ENCODE data around the gene LFNG.

LFNG gene

DNA sequence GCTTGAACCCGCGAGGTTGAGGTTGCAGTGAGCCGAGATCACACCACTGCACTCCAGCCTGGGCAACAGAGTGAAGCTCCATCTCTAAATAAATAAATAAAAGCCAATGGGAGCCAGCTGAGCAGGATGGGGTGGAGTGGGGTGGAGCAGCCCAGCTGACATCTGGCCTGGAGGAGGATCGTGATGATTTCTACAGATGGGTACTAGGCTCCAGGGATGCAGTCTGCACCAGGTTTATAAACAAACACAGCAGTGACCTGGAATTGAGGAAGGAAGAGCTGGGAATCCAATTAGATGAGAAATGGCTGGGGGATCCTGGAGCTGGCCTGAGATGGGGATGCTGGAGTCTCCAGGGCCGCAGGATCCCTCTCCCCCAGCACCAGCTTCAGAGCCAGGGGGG lies 36.1 kb upstream of the LFNG start:
- no peak for DNase-seq (ENCODE audit: low spot score)

DNA sequence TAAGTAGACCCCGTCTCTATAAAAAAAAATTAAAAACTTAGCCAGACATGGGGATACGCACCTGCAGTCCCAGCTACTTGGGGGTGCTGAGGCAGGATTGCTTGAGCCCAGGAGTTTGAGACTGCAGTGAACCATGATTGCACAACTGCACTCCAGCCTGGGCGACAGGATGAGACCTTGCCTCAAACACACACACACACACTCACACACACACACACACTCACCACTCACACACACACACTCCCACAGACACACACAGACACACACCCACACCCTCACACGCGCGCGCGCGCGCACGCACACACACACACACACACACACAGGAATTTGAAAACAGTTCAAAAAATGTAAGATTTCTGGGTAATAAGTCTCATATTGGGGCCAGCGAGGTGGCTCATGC lies 34.7 kb upstream of the LFNG start:
- no peak for DNase-seq (ENCODE audit: low spot score)

DNA sequence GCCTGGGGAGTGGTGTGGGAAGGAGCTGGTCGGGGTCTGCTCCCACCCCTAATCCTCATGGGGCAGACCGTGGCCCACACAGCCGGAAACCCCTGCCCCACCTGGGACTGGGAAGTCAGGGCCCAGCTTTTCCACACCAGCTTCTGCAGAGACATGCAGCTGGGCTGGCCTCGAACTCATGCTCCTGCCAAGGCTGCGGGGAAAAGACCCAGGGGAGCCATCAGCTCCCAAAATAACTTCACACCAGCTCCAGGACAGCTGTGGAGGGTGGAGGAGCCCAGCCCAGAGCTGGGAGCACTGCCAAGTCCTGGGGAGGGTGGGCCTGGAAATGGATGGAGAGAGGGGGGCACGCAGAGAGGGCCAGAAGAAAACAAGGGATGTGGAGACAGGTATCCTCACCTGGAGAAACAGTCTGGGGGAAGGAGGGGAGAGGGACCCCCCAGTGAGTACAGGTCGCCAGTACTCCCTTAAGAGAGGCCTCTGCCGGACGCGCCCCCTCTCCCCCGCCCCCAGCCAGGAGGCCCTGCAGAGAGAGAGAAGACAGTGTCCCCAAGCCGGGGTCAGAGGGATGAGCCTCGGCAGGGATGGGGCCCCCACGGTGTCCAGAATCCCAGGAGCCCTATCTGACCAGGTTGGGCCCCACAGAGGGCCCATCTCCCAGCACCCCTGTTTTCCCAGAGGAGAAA lies 31.8 kb upstream of the LFNG start:
- no peak for DNase-seq (ENCODE audit: low spot score)

DNA sequence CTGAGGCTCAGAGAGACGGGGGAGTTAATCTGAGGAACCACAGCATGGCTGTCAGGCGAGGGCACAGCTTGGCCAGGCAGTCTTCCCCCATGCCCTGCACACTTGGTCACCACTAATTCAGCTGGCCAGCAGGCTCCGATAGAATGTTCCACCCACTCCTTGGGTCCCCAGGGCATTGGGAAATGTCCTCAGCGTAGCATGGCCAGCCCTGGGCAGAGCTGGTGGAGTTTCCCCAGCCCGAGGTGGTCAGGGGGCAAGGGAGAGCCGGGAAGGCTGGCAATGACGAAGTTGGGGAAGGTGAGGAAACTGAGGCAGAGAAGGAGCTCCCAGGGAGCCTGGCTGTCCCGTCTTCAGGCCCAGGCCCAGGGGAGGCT lies 31.3 kb upstream of the LFNG start:
- no peak for DNase-seq (ENCODE audit: low spot score)

DNA sequence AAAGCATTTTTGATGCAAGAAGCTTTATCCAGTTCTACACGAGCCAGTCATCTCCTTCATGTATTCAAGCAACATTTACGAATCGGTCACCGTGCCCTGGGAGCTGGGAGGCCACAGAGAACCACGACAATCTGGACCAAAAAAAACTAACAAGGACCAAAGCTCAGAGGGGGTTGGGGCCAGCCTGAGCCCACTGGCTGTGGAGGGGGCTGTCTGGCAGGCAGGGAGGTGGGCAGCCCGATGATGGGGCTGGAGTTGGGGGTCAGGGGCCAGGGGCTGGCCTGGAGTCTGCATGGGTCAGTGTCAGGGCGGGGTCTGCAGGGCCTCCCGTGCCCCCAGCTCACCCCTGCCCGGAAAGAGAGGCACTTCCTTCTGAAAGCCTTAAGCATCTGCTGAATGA lies 30.9 kb upstream of the LFNG start:
- no peak for DNase-seq (ENCODE audit: low spot score)

DNA sequence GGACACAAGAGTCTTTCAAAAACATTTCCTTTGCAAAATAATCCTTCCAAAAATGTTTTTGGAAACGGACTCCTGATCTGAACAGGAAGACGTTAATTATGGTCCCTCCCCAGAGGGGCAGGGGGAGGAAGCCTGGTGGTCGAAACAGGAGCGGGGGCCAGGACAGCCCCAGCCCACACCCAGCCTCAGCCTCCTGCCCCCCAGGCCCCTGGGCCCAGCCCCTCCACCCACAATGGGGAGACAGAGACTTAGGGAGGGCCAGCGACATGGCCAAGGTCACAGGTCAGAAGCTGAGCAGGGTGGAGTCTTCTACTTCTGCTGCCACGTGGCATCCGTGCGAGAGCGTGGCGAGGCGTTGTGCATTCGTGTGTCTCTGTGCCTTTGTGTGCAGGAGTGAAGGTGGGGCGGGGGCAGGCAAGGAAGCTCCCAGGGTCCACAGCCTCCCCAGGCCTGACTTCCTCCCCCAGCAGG lies 29.4 kb upstream of the LFNG start:
- no peak for DNase-seq (ENCODE audit: low spot score)

DNA sequence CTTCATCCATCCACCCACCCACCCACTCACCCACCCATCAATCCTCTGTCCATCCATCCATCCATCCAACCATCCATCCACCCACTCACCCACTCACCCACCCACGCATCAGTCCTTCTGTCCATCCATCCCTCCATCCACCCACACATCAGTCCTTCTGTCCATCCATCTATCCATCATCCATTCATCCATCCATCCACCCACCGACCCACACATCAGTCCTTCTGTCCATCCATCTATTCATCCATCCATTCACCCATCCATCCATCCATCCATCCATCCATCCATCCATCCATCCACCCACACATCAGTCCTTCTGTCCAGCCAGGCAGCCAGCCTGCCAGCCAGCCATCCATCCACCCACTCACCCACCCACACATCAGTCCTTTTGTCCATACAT lies 27.5 kb upstream of the LFNG start:
- no peak for DNase-seq (ENCODE audit: low spot score)

DNA sequence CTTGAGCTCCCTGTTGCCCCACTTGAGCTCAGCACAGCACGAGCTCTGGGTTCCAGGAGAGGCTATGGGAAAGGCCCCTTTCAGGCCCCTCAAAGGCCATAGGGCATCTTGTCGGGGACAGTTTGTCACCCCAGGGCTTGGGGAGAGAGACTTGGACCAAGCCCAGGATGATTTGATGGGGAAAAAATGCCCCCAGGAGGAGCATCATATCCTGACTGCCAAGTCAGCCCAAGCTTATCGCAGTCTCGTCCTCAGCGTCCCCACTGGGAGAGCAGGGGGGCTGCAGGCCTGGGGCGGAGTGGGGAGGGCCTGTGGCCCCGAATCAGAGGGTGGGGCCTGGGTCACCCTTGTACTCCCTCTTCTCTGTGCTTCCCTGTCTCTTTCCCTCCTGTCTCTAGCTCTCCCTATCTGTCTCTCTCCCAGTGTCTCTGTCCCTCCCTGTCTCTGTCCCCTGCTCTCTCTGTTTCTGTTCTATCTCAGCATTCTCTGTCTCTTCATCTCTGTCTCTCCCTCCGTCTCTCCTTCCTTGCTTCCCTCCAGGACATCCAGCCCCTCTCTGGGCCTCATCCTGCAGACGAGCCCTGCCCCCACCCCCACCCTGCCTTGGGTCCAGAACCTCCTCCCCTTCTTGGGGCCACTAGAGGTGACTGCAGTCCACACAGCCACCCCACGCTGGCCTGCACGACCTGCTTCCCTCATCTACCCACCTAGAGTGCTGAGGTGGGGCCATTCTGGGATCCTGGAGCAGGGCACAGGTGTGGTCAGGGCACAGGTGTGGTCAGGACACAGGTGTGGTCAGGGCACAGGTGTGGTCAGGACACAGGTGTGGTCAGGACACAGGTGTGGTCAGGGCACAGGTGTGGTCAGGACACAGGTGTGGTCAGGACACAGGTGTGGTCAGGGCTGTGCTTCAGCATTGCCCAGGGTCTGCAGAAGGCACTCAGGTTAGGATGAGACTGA lies 26.1 kb upstream of the LFNG start:
- no peak for DNase-seq (ENCODE audit: low spot score)

DNA sequence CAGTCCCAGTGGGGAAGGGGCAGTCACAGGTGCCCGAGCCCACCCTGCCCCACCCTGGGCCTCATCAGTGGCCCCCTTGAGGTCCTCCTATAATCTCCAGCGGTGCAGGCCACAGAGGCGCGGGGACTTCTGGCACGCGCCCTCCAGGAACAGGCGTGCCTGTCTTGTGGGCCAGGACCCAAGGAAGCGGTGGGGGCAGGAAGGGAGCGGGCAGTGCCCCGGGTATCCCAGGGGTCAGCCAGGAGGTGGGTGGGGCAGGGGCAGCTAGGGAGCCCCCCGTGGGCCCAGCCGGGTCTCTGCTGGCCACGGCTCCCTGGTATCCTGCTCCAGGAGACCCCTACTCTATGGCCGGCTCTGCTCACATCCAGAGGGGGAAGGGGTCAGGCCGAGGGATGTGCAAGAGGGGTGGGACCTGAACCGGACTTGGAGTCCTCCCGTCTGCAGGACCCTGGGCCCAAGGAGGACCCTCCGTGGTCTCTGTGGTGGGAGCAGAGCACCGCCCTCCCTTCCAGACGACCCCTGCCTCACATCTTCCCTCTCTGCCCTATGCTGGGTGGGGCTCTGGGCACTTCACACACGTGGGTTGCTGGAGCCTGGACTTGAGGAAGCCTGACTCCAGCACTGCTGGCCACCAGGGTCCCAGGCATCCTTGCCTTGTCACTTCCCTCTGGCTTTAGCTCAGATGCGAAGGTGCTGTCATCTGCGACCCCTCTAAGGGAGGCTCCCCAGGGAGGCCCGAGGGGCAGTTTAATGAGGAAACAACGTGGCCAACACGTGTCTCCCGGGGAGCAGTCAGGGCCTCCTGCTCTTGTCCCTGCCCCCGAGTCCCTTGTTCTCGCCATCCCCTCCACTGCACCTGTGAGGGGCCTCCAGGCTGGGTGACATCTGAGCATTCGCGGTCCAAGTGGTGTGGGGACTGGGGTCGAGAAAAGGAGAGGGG lies 25.1 kb upstream of the LFNG start:
- DNase-seq (ENCODE audit: low spot score): no peak

DNA sequence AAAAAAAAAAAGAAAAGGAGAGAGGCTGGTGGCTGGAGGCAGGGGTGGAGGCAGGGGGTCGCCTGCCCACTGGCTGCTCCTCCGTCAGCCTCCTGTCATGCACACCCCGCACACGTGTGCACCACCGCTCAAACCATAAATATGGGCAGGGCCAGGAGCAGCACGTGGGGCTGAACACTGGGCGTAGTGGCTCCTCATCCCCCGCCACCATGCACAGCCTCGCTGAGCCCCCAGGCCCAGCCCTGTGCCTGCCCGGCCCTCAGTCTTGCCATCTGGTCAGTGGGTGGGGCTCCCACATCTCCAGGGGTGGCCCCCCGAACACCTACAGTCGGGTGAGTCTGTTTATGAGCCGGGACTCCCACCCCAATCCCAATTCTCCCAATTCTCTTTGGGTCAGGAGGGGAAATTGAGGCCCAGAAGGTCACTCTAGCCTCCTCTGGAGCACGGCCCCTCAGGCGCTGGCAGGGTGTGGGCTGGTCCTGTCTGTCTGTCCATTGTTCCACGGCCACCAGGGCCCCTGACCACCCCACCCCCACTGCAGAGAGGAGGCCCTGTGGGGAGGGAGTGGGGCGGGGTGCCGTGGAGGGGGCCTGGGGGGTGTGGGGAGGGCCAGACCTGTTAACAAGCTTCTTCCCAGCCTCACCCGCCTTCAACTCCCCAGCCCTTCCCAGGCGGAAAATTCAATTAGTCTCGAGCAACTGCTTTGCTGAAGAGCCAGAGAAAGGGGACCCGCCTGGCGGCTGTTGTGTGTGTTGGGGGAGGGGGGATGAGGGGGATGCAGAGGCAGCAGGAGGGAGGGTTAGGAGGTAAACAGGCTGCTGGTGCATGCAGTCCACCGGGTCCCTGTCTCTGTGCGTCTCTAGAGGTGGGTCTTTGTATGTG lies 23.9 kb upstream of the LFNG start:
- DNase-seq (ENCODE audit: low spot score): no peak

DNA sequence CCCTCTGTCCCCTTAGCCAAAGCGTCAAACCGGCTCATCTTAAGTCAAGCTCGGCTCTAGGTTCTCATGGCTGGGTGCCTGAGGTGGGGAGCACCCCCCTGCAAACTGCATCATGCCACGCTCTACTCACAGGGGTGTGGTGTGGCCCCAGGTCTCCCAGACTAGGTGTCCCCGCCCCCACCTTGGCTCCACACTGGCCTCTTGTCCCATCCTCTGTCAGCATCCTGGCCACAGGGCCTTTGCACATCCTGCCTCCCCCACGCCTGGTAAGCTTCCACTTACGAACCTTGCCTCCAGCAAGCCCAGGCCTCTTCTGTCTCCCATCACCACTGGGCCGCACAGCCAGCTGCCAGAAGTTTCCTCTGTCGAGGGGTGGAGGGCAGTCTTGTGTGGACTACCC lies 23.2 kb upstream of the LFNG start:
- no peak for DNase-seq (ENCODE audit: low spot score)

DNA sequence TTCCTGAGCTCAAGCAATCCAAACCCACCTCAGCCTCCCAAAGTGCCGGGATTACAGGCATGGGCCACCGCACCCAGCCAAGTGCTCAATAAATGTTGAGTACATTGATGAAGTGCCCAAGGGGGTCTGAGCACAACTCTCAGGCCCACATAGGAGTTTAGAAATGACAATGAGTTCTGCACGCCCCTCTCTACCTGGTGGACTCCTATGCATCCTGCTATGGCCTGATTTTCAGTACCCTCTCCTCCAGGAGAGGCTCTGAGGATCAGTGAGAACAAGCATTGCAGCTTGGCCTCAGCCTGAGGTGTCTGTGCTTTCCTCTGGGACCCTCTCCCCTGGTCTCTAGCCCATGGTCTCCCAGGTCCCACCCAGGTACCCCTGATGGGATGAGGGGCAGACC lies 22.5 kb upstream of the LFNG start:
- DNase-seq (ENCODE audit: low spot score): no peak

DNA sequence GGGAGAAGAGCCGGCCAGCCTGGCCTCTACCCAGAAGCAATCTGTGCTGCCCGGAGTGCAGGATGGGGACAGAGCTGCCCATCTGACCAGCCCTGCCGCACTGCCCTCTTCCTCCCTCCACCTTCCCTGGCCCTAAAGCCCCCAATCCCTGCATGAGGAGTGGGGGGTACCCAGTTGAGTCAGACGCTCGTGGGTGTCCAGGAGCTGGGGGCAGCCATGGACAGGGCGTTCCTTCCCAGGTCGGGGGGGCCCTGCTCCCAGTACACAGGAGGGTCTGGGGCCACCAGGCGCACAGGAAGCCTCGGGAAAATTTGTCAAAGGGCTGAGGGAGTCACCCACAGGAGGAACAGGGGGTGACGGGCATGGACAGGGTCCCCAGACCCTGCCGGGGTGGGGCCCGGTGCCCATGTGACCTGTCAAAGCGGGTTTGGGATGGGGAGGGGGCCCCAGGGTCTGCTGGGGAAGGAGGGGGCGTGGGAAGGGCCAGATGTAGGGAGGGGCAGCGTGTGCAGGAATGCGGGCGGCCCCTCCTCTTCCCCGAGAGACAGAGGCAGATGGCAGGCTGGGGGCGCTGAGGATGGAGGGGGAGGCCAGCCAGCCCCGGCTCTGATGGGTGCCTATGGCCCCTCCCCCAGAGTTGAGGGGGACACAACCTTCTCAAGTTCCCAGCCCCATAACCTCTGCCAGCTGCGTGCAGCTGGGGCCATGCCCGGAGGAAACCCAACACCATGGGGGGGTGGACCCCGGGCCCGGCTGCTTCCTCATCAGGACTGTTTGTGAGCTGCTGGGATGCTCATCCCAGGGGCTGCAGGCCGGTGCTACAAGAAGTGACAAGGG lies 21.9 kb upstream of the LFNG start:
- no peak for DNase-seq (ENCODE audit: low spot score)

DNA sequence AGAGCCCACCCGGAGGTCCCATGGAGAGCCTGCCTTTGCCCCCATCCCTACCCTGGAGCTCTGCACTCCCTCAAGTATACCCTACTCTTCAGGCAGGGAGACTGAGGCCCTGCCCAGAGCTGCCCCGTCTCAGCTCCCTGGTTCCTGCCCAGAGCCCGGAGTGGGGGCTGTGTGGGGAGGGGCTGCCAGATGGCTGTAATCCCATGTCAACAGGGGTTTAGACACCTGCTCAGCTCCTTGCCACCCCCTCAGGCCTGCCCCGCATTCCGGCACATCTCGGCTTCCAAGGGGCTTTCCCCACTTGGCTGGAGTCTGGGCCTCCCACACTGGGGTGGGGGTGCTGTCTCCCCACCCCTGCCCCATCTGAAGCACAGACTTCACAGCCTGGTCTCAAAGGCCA lies 20.9 kb upstream of the LFNG start:
- DNase-seq (ENCODE audit: low spot score): no peak

DNA sequence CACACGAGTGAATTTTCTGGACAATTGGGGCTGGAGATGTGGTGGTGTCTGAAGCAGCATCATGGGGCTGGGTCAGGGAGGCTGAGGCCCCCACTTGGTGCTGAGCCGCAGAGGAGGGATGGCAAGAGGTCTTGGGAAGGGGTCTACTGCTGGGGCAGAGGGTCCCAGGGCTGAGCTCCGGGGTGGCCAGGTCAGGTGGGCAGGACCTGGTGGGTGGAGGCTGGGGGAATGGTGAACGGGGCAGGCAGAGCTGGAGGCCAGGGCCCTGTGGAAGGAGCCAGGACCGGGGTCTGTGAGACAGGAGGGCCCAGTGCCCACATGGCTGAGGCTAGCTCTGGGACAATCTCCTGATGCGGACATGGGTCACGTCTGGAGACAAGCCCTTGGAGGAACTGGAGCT lies 20.4 kb upstream of the LFNG start:
- no peak for DNase-seq (ENCODE audit: low spot score)

DNA sequence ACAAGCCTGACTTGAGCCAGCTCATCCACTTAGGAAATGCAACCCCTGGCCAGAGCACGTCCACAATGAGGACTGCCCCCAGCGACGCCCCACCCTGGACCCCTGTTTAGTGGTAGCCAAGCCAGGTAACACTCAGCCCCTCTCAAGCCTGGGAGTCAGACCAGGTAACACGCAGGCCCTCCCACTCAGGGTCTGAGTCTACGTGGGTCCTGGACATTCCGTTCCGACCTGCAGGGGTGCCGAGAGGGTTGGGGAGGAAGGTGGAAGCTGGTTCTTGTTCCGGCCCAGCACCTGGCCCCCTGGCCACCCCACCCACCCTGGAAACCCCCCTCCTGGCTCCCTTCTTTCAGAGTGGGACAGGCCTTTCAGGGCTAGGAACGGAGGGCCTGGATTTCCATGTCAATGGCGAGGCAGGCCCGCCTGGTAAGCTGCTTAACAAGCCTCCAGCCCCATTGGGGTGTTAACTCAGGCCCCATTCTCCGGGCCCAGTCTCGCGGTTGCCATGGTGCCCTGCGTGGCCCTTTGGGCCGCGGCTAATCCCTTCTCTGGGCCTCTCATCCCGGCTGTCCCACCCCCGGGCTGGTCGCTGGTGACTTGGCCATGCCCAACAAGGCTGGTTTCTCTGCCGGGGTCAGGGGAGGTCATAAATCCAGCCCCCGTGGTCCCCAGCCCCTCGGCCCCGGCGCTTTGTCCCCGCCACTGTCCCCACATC lies 19.7 kb upstream of the LFNG start:
- DNase-seq (ENCODE audit: low spot score): no peak

DNA sequence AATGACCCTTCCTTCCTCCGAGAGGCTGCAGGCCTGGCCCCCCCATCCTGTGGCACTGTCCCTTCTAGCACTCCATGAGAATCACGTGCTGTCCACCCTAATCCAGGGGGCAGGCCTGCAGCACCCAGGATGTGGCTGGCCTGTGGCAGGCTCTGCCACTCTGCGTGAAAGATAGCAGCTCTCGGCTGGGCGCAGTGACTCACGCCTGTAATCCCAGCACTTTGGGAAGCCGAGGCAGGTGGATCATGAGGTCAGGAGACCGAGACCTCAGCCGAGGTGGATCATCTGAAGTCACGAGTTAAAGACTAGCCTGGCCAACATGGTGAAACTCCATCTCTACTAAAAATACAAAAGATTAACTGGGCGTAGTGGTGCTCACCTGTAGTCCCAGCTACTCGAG lies 18.9 kb upstream of the LFNG start:
- DNase-seq (ENCODE audit: low spot score): no peak

DNA sequence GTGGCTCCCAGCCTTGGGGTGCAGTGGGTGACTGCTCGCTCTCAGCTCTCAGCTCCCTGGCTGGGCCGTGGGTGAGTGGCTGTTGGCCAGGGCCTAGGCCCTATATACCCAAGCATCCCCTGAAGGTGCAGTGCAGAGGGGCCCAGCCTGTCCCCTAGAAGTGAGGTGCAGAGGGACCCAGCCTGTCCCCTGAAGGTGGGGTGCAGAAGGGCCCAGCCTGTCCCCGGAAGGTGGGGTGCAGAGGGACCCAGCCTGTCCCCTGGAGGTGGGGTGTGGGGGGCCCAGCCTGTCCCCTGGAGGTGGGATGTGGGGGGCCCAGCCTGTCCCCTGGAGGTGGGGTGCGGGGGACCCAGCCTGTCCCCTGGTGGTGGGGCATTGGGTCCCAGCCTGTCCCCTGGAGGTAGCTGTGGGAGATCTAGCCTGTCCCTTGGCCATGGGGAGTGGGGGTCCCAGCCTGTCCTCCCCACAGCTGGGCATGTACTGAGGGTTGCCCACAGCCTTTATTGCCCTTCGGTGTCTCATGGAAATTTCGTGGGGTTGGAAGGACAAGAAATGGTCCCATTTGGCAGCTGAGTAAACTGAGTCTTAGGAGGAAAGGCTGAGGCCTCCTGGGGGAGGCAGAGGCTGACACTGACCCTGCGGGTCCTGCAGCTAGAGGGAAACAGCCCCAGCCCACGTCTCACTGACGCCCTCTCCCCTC lies 17.5 kb upstream of the LFNG start:
- DNase-seq (ENCODE audit: low spot score): no peak

DNA sequence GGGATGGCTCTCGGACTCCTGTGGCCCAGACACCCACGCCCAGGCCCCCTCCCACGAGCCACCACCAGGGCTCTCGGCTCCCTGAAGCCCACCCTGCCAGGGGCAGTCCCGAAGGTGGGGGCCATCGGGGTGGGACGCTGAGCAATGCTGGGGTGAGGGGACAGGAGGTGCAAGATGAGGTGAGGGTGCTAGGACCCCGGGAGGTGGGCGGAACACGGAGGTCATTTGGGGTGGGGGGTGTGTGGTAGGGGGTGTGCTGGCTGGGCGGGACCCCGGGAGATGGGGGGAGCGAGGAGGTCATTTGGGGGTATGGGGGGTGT lies 17.0 kb upstream of the LFNG start:
- DNase-seq (ENCODE audit: low spot score): no peak

All from HuH-7 (cell line).